Measurements from ENCODE around the gene PACS1. TPM values are rescaled to one million over a fixed set of nuclear protein-coding genes. Genes with fewer than 3 reads are reported as not detected.
A peak's percentile ranks its signal among the peaks of the same experiment; 100 is the strongest.

PACS1 gene
- polyA plus RNA-seq, 3 donors = 8.1 to 36.8 (median 12.4) TPM

DNA sequence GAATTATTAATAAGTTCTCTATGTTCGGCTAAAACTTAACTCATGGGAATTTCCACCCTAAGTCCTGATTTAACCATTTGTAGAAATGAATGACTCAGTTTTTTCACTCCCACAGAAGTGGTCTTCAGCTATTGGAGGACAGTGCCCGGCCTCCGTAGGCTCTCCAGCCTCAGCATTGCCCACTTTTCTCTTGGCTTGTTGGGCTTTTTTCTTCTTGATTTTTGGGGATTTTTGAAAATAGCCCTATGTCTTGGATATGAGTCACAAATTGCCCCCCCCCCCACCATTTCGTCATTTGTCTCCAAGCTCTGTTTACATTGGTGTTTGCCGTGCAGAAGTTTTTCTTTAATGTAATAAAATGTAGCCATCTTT lies 66.7 kb downstream of the PACS1 start:
- DNase-seq = peak in 2 of 3 donors; percentile 10 to 61
- no peak overlapping the region for H2AFZ ChIP-seq (ENCODE audit: insufficient read depth, low read depth, low read length, poor library complexity, severe bottlenecking)
- WGBS (ENCODE audit: insufficient coverage) = no CpG with 5 or more reads among the region's 5 CpGs
- no peak overlapping the region for H3K9ac ChIP-seq (ENCODE audit: insufficient read depth, low read length, poor library complexity, severe bottlenecking)
- H3K4me3 ChIP-seq (replicated peaks in 1 of 3; ENCODE audit: low read depth in 2 of 3, low read length in 3 of 3) = no peak overlapping the region
- H3K9me3 ChIP-seq (replicated peaks in 1 of 2; ENCODE audit: control insufficient read depth in 1 of 2, insufficient read depth in 1 of 2, low read length in 2 of 2) = no peaks in the 10 kb centered on the region
- Mint-ChIP-seq H3K4me3 (no peak overlapping the region), H3K27me3 (ENCODE audit: low read depth in 3 of 3) (peaks cover 0 to 2% (median 0%) of the 10 kb centered on the region in 3 donors), H3K9me3 (peaks cover 0 to 2% (median 0%) of the 10 kb centered on the region in 7 donors), H3K36me3 (peaks cover 7 to 9% of the 10 kb centered on the region in 2 donors), H3K27ac (peak overlapping the region in 1 of 7 donors; percentile 48), H3K4me1 (peaks cover 17% of the 10 kb centered on the region)
- H3K27ac ChIP-seq (ENCODE audit: low read depth in 1 of 2, low read length in 2 of 2) = no peak overlapping the region
- H3K27me3 ChIP-seq (ENCODE audit: control insufficient read depth in 2 of 2, insufficient read depth in 2 of 2, low read length in 2 of 2) = no peaks in the 10 kb centered on the region
- H3K36me3 ChIP-seq (replicated peaks in 1 of 2; ENCODE audit: control insufficient read depth in 1 of 2, insufficient read depth in 2 of 2, low read length in 2 of 2) = no peaks in the 10 kb centered on the region
- TF ChIP-seq CTCF (IDR thresholded peaks at IDR 0.05) = no peak
- H4K20me1 ChIP-seq (ENCODE audit: insufficient read depth, low read length) = peaks cover 43% of the 10 kb centered on the region
- no peaks in the 10 kb centered on the region for H3K4me1 ChIP-seq (ENCODE audit: control insufficient read depth in 1 of 2, insufficient read depth in 2 of 2, low read length in 2 of 2)
- no peak overlapping the region for H3K4me2 ChIP-seq (replicated peaks; ENCODE audit: extremely low read depth, low read length, poor library complexity, severe bottlenecking)
- intact Hi-C loops (cut with micrococcal nuclease) = no loop called here
- peaks cover 10% of the 10 kb centered on the region for H3K79me2 ChIP-seq (ENCODE audit: insufficient read depth, low read length)

DNA sequence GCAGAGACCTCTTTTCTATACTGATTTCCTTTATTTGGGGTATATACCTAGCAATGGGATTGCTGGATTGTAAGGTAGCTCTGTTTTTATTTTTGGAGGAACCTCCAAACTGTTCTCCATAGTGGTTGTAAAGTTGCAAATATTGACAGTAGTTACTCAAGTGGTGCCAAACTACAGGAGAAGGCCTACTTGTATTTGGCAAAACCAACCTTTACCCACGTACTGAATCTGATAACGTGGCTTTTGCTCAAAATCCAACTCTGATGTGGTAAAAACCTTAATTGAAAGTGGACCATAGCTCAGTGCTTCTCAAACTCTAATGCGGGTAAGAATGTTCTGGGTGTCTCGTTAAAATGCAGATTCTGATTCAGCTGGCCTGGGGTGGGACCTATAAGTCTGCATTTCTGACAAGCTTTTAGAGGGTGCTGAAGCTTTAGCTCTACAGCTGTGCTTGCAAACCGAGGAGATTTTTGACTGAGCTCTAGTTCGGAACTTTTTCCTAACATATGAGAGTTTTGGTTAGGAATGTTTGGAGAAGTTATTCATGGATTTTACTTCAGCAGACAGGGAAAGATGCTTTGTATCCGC lies 69.8 kb downstream of the PACS1 start:
- Mint-ChIP-seq H3K4me1 (peaks cover 17% of the 10 kb centered on the region), H3K9me3 (peaks cover 0 to 2% (median 0%) of the 10 kb centered on the region in 7 donors), H3K27ac (no peak overlapping the region), H3K27me3 (ENCODE audit: low read depth in 3 of 3) (peaks cover 0 to 1% (median 0%) of the 10 kb centered on the region in 3 donors), H3K4me3 (no peak overlapping the region), H3K36me3 (peaks cover 7 to 11% of the 10 kb centered on the region in 2 donors)
- Histone ChIP-seq H3K4me1 (ENCODE audit: control insufficient read depth in 1 of 2, insufficient read depth in 2 of 2, low read length in 2 of 2) (no peaks in the 10 kb centered on the region), H3K27me3 (ENCODE audit: control insufficient read depth in 2 of 2, insufficient read depth in 2 of 2, low read length in 2 of 2) (no peaks in the 10 kb centered on the region), H3K36me3 (replicated peaks in 1 of 2; ENCODE audit: control insufficient read depth in 1 of 2, insufficient read depth in 2 of 2, low read length in 2 of 2) (no peaks in the 10 kb centered on the region), H3K9ac (ENCODE audit: insufficient read depth, low read length, poor library complexity, severe bottlenecking) (no peak overlapping the region), H3K9me3 (replicated peaks in 1 of 2; ENCODE audit: control insufficient read depth in 1 of 2, insufficient read depth in 1 of 2, low read length in 2 of 2) (no peaks in the 10 kb centered on the region), H3K79me2 (ENCODE audit: insufficient read depth, low read length) (peaks cover 12% of the 10 kb centered on the region), H3K27ac (ENCODE audit: low read depth in 1 of 2, low read length in 2 of 2) (no peak overlapping the region), H3K4me3 (replicated peaks in 1 of 3; ENCODE audit: low read depth in 2 of 3, low read length in 3 of 3) (no peak overlapping the region), H3K4me2 (replicated peaks; ENCODE audit: extremely low read depth, low read length, poor library complexity, severe bottlenecking) (no peak overlapping the region), H4K20me1 (ENCODE audit: insufficient read depth, low read length) (peaks cover 63% of the 10 kb centered on the region), H2AFZ (ENCODE audit: insufficient read depth, low read depth, low read length, poor library complexity, severe bottlenecking) (no peak overlapping the region)
- DNase-seq = no peak
- WGBS (ENCODE audit: insufficient coverage) = 98% methylated on average over 7 of the region's 7 CpGs
- intact Hi-C loops (cut with micrococcal nuclease) = no loop called here
- TF ChIP-seq CTCF (IDR thresholded peaks at IDR 0.05) = no peak
